Adipose tissue (tissue), 3 donors: Measurements from ENCODE around the gene SKA2. TPM values are rescaled to one million over a fixed set of nuclear protein-coding genes. Genes with fewer than 3 reads are reported as not detected.
"Not testable (repeated sequence)": the region's sequence is repeated elsewhere in the genome, so short reads cannot be mapped to it uniquely, and the experiment has no call there.

Source experiments
- H3K27ac ChIP-seq: one replicate; pipeline ENCODE4 v1.5.1; 2013; ENCODE audit warnings: low read depth, low read length
- WGBS, 3 donors: extraction: QIAGEN DNeasy Blood & Tissue Kit; methylation state at CpG; one replicate each; pipeline ENCODE4 v1.1.7; 2013; 5-methylcytosine and 5-hydroxymethylcytosine counted together
- polyA plus RNA-seq, 3 donors: library from polyadenylated mRNA; stranded (reverse); fragments of 200-250 nt; gene quantifications; one replicate each; pipeline ENCODE4 v1.2.3, GENCODE V29; 2013
- donor health status: healthy with polysubstance abuse.
- donor health status: Bipolar disorder and iron deficiency.
- donor health status: healthy.

SKA2 gene
- polyA plus RNA-seq, 3 donors: 11.1 to 52.6 (median 19.4) TPM

- 1% methylated on average over 25 of the region's 25 CpGs for WGBS, 3 donors
- H3K27ac ChIP-seq: peak within 1 kb of the TSS; percentile 4
These were observed 622 bp upstream of the SKA2 start, which contains the start of gene PRR11 for GRCh38 chr17:59155439-59156177. TSS of gene PRR11 (plus strand) at chr17:59155746. CDS start at chr17:59169753, 14,007 bp downstream.

- WGBS, 3 donors: 0 to 1% (median 1%) methylated on average over 25 of the region's 25 CpGs
- peak overlapping the region; percentile 4 for H3K27ac ChIP-seq
These were observed 680 bp downstream of the SKA2 start for GRCh38 chr17:59154292-59154720.

DNA sequence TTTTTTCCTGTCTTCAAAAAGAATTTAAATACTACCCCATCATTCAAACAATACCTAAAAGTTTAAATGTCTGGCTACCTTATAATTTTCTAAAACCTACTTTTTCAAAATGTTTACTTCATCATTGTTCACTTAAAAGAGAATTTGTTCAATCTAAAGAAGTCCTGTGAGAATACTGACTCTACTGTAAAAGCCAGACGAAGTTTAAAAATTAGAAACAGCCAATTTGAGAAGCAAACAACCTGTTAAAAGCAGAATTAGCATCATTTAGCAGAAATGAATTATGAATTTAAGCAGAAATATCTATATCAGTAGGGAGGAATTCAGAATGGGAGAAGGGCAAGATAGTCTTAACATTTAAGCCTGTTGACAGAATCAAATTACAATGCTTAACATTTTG lies 2.1 kb downstream of the SKA2 start:
- H3K27ac ChIP-seq: no peak overlapping the region
- WGBS, 3 donors: 64 to 79% (median 79%) methylated on average over 1 of the region's 1 CpG

DNA sequence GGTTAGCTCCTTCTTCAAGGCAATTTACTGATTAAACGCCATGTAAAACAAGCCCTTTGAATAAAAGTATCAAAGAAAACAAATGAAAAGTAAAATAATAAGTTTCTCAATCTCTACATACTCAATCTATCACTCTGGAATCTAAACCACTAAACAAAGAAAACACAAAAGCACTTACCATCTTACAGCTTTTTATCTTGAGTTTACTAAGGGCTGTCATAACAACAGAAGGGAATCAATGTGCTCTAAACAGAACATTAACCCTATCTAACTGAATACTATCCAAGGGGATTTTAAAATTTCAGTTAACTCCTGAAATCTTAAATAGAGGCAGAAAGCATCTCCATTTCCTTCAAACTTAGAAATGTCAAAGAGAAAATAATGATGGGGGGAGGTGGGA lies 3.4 kb downstream of the SKA2 start:
- H3K27ac ChIP-seq: no peak overlapping the region
- 84 to 91% (median 87%) methylated on average over 1 of the region's 1 CpG for WGBS, 3 donors

GRCh38 chr17:59151006-59151405 lies 4.0 kb downstream of the SKA2 start:
- H3K27ac ChIP-seq: no peak overlapping the region
- 79 to 87% (median 86%) methylated on average over 5 of the region's 5 CpGs for WGBS, 3 donors

DNA sequence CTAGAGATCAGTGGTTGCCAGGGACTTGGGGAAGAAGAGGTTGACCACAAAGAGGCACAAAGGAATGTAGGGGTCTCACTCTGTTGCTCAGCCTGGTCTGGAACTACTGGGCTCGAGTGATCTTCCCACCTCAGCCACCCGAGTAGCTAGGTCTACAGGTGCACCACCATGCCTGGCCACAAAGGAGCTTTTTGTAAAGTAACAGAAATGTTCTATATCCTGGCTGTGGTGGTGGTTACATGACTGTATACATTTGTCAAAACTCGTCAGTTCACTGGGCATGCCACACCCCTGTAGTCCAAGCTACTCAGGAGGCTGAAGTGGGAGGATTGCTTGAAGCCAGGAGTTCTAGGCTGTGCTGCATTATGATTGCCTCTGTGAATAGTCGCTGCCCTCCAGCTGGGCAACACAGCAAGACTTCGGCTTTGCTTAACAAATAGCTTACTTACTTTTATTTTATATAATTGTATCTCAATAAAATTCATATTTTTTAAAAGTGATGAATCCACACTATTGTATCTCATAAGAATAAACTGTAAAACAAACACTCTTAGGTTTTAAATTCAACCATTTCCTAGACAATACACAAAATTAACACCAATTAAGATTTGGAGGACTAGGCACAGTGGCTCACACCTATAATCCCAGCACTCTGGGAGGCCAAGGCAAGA lies 5.0 kb downstream of the SKA2 start:
- H3K27ac ChIP-seq: no peak overlapping the region
- 89 to 94% (median 89%) methylated on average over 5 of the region's 5 CpGs for WGBS, 3 donors

GRCh38 chr17:59149051-59149450 lies 5.9 kb downstream of the SKA2 start:
- WGBS, 3 donors: 73 to 95% (median 86%) methylated on average over 2 of the region's 2 CpGs
- no peak overlapping the region for H3K27ac ChIP-seq

DNA sequence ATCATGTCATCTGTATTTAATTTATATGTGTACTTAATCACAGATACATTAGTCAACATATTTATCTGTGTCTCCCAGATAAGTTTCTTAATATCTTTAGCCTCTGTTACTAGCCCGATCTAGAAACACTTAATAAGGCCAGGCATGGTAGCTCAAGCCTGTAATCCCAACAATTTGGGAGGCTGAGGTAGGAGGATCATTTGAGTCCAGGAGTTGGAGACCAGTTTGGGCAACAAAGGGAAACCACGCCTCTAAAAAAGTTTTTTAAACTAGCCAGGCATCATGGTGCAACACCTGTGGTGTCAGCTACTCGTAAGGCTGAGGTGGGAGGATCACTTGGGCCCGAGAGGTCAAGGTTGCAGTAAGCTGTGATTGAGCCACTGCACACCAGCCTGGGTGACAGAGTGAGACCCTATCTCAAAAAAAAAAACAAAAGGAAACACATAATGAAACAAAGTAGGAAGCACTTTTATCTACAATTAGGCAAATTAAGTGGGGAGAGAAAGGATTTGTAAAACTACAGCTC lies 9.4 kb downstream of the SKA2 start:
- no peak overlapping the region for H3K27ac ChIP-seq
- 79 to 94% (median 90%) methylated on average over 4 of the region's 4 CpGs for WGBS, 3 donors

DNA sequence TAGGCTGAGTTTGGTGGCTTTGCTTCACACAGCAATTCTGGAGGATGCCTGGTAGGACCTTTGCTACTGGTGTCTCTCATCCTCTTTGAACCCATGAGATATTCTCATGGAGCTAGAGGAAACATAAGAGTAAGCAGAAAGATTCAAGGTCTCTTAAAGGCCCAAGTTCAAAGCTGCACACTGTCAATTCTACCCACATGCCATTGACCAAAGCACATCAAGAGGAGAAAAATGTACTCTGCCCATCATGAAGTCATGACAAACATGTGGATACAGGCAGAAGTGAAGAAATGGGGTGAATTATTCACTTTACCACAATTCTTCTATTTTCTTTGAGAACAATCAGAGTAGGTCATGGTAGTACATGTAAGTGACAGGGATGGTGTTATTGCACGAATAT lies 13.1 kb downstream of the SKA2 start:
- H3K27ac ChIP-seq: no peak overlapping the region
- 97 to 100% (median 98%) methylated on average over 1 of the region's 1 CpG for WGBS, 3 donors

DNA sequence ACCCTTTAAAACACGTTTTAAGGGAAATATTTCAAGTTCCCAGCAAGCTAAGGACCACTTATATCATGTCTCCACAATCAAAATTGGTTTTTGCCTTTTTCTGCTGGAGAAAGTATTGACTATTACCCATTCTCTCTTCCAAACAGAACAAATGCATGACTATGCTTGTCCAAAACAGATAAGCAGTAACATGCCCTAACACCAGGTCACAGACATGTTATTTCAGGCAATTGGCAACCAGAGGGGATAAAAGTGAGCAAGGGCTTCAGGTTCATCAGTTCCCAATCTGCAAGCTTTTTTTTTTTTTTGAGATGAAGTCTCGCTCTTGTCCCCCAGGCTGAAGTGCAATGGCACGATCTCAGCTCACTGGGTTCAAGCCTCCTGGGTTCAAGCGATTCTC lies 15.0 kb downstream of the SKA2 start:
- 93 to 97% (median 97%) methylated on average over 4 of the region's 4 CpGs for WGBS, 3 donors
- H3K27ac ChIP-seq: no peak overlapping the region

GRCh38 chr17:59138339-59138738 lies 16.6 kb downstream of the SKA2 start:
- WGBS, 3 donors: 91 to 95% (median 93%) methylated on average over 10 of the region's 10 CpGs
- H3K27ac ChIP-seq: not testable (repeated sequence)

DNA sequence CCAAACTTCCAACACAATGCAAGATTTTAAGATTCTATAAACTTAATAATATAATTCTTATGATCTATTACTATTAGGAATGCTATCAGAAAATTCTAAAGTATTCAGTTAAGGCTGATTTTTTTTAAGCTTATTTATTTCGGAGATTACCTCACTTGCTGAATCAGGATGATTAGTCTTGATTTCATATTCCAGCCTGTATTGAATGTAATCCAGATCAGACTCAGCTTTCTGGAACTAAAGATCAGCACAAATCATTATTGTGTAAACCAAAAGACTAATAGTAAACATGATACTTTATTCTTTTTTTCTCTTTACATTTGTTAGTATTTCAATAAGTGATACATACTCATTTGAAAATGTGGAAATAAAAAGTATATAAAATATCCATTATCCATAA lies 23.9 kb downstream of the SKA2 start:
- 59 to 90% (median 73%) methylated on average over 1 of the region's 1 CpG for WGBS, 3 donors
- no peak overlapping the region for H3K27ac ChIP-seq

DNA sequence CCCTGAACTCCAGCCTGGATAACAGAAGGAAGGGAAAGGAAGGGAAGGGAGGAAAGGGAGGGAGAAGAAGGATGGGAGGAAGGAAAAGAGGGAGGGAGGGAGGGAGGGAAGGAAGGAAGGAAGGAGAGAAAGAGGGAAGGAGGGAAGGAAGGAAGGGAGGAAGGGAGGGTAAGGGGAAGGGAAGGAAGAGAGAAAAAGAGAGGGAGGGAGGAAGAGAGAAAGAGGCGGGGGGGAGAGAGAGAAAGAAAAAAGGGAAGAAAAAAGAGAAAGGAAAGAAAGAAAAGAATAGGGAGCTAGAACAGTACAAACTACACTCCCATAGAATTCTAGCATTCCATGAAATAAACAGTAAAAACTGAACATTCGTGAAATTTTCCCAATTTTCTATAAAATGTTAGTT lies 25.2 kb downstream of the SKA2 start:
- no peak overlapping the region for H3K27ac ChIP-seq
- 43 to 68% (median 48%) methylated on average over 2 of the region's 2 CpGs for WGBS, 3 donors

- 62 to 80% (median 63%) methylated on average over 3 of the region's 3 CpGs for WGBS, 3 donors
- H3K27ac ChIP-seq: no peak overlapping the region
These were observed 28.1 kb downstream of the SKA2 start for GRCh38 chr17:59126809-59127417.

DNA sequence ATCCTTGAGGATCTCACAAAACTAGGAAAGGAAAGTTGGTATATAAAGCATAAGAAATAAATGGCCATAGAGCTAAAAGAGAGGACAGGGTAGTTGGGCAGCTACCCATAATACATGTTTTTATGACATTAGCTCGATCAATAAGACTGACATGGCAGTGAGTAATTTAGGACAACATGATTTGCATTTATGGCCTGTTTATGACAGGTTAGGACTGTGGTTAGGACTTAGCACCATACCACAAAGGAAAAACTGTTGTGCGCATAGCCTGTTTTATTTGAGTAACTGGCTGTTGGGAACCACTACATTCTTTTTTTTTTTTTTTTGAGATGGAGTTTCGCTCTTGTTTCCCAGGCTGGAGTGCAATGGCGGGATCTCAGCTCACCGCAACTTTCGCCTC lies 30.3 kb downstream of the SKA2 start:
- 97 to 99% (median 97%) methylated on average over 6 of the region's 6 CpGs for WGBS, 3 donors
- H3K27ac ChIP-seq: no peak overlapping the region

GRCh38 chr17:59121901-59122480 lies 33.0 kb downstream of the SKA2 start:
- 98 to 99% (median 98%) methylated on average over 9 of the region's 9 CpGs for WGBS, 3 donors
- H3K27ac ChIP-seq: no peak overlapping the region

GRCh38 chr17:59115474-59115873 lies 39.5 kb downstream of the SKA2 start:
- H3K27ac ChIP-seq: no peak overlapping the region
- 88 to 94% (median 89%) methylated on average over 9 of the region's 9 CpGs for WGBS, 3 donors

GRCh38 chr17:59111539-59111938 lies 43.4 kb downstream of the SKA2 start:
- no peak overlapping the region for H3K27ac ChIP-seq
- WGBS, 3 donors: 87 to 89% (median 87%) methylated on average over 3 of the region's 3 CpGs

DNA sequence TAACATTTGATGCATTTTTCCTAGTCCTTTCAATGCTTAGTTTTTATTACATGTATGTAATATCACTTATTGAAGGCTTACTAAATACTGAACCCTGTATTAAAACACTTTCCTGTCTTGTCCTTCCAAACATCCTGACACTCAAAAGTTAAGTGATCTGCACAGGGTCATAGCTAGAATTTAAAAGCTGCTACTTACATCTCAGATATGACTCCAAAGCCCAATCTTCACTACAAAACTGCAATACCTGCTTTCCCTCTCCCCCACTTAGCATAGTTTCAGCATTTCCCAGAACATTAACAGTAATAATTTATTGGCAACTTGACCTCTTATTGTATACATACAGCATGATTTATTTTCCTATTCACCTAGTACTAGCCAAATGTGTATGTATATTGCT lies 44.0 kb downstream of the SKA2 start:
- H3K27ac ChIP-seq: no peak overlapping the region
